ENCODE data around the gene TRIM33. TPM values are rescaled to one million over a fixed set of nuclear protein-coding genes. Genes with fewer than 3 reads are reported as not detected.

The TRIM33 gene
- total and polyA plus RNA-seq, 2 of the 13 experiments (the other 11 are each of a cell fraction or from before 2014, with no cell fraction given) = 35.5 to 42.2 TPM

DNA sequence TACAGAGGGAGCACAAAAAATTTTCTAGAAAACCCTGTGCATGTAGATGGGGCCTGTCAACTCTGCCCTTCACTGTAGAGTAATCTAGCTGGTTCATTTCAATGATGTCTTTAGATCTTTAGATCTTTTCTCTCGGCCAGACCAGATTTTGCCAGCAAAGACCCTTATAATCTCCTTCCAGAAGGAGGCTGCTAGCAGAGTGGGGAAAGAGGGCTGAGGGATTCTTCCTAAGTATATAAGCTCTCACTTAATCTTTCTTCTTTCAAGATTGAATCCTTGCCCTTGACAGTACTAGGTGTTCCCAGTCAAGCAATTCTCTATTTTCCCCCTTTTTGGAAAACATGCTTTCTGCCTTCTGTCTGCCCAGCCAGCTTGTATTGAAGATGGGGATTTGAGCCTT, 36.1 kb upstream of the TRIM33 start:
- Histone ChIP-seq H3K79me2 (ENCODE audit: insufficient read depth, low read length) (no peaks in the 10 kb centered on the region), H3K4me2 (ENCODE audit: low read depth, low read length) (no peak overlapping the region), H2AFZ (ENCODE audit: low read length) (no peak overlapping the region), H3K4me1 (ENCODE audit: insufficient read depth, low read length) (peaks cover 27% of the 10 kb centered on the region), H3K9me3 (ENCODE audit: low read length) (no peaks in the 10 kb centered on the region), H4K20me1 (ENCODE audit: insufficient read depth, low read length) (no peaks in the 10 kb centered on the region), H3K27ac (ENCODE audit: extremely low read length, insufficient read depth, low read length) (no peak overlapping the region), H3K27me3 (ENCODE audit: control insufficient read depth in 1 of 2, insufficient read depth in 2 of 2, low read length in 2 of 2) (no peaks in the 10 kb centered on the region), H3K4me3 (replicated peaks in 1 of 3; ENCODE audit: insufficient read depth in 1 of 3, low read depth in 2 of 3, low read length in 3 of 3) (no peak overlapping the region), H3K36me3 (replicated peaks in 1 of 2; ENCODE audit: control insufficient read depth in 1 of 2, insufficient read depth in 2 of 2, low read length in 2 of 2) (no peaks in the 10 kb centered on the region), H3K9ac (ENCODE audit: insufficient read depth, low read depth, low read length) (no peak overlapping the region)
- no peak for ATAC-seq
- FAIRE-seq = no peak
- WGBS (ENCODE audit: low lambda C conversion rate) = 25% methylated on average over 1 of the region's 1 CpG
- DNase-seq (ENCODE audit: low spot score) = no peak
- in situ Hi-C loops (cut with HindIII; ENCODE audit: extremely low pct_ligation_motif_present, low pct_unique_long_range_greater_than_20kb) (no loop called here), intact Hi-C loops (cut with micrococcal nuclease; ENCODE audit: unreplicated experiment) (no loop called here)
- ChIA-PET CTCF (ENCODE audit: low intra/inter-chr PET ratio, low total read pairs) (no interaction called here), POLR2A (no interaction called here)
- no TSS peak for BruUV-seq (replicated peaks)
- TF ChIP-seq ZNF263 (CRISPR knock-in tag; IDR thresholded peaks at IDR 0.05) (no peak), ZNF75D (CRISPR knock-in tag; IDR thresholded peaks at IDR 0.05; ENCODE audit: borderline replicate concordance) (no peak), EP300 (IDR thresholded peaks at IDR 0.05; ENCODE audit: low read depth in 2 of 2, low read length in 2 of 2) (no peak), EP300 (CRISPR knock-in tag; IDR thresholded peaks at IDR 0.05; ENCODE audit: borderline replicate concordance) (no peak), ZNF274 (CRISPR knock-in tag; IDR thresholded peaks at IDR 0.05) (no peak), ZNF839 (CRISPR knock-in tag; IDR thresholded peaks at IDR 0.05; ENCODE audit: borderline replicate concordance) (no peak), SMC3 (IDR thresholded peaks at IDR 0.05; ENCODE audit: low read length) (no peak), JUN (CRISPR knock-in tag; IDR thresholded peaks at IDR 0.05) (no peak), MED8 (CRISPR knock-in tag; IDR thresholded peaks at IDR 0.05; ENCODE audit: insufficient replicate concordance) (no peak), ZNF775 (CRISPR knock-in tag; IDR thresholded peaks at IDR 0.05; ENCODE audit: borderline replicate concordance) (no peak), ZNF496 (CRISPR knock-in tag; IDR thresholded peaks at IDR 0.05; ENCODE audit: insufficient replicate concordance) (no peak), ZNF124 (CRISPR knock-in tag; IDR thresholded peaks at IDR 0.05) (no peak), PTBP1 (IDR thresholded peaks at IDR 0.05; ENCODE audit: low read depth, low read length, poor library complexity, severe bottlenecking) (no peak), ZNF10 (CRISPR knock-in tag; IDR thresholded peaks at IDR 0.05; ENCODE audit: borderline replicate concordance, low read depth) (no peak)
- TF ChIP-seq, protein P1, sequence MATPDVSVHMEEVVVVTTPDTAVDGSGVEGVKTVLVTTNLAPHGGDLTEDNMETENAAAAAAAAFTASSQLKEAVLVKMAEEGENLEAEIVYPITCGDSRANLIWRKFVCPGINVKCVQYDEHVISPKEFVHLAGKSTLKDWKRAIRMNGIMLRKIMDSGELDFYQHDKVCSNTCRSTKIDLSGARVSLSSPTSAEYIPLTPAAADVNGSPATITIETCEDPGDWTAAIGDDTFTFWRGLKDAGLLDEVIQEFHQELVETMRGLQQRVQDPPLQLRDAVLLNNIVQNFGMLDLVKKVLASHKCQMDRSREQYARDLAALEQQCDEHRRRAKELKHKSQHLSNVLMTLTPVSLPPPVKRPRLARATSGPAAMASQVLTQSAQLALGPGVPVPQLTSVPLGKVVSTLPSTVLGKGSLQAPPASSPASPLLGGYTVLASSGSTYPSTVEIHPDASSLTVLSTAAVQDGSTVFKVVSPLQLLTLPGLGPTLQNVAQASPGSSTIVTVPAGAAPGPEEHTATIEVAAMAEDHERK (CRISPR knock-in tag; IDR thresholded peaks at IDR 0.05; ENCODE audit: low read depth) = no peak
- TF ChIP-seq, protein P2, sequence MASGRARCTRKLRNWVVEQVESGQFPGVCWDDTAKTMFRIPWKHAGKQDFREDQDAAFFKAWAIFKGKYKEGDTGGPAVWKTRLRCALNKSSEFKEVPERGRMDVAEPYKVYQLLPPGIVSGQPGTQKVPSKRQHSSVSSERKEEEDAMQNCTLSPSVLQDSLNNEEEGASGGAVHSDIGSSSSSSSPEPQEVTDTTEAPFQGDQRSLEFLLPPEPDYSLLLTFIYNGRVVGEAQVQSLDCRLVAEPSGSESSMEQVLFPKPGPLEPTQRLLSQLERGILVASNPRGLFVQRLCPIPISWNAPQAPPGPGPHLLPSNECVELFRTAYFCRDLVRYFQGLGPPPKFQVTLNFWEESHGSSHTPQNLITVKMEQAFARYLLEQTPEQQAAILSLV (CRISPR knock-in tag; IDR thresholded peaks at IDR 0.05; ENCODE audit: borderline replicate concordance) = no peak
- TF ChIP-seq, protein P3, sequence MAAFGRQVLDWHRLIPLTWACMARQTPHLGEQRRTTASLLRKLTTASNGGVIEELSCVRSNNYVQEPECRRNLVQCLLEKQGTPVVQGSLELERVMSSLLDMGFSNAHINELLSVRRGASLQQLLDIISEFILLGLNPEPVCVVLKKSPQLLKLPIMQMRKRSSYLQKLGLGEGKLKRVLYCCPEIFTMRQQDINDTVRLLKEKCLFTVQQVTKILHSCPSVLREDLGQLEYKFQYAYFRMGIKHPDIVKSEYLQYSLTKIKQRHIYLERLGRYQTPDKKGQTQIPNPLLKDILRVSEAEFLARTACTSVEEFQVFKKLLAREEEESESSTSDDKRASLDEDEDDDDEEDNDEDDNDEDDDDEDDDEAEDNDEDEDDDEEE (CRISPR knock-in tag; IDR thresholded peaks at IDR 0.05) = no peak
- TF ChIP-seq, protein P4, sequence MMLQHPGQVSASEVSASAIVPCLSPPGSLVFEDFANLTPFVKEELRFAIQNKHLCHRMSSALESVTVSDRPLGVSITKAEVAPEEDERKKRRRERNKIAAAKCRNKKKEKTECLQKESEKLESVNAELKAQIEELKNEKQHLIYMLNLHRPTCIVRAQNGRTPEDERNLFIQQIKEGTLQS (CRISPR knock-in tag; IDR thresholded peaks at IDR 0.05) = no peak
- TF ChIP-seq, protein P5, sequence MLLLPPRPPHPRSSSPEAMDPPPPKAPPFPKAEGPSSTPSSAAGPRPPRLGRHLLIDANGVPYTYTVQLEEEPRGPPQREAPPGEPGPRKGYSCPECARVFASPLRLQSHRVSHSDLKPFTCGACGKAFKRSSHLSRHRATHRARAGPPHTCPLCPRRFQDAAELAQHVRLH (CRISPR knock-in tag; IDR thresholded peaks at IDR 0.05; ENCODE audit: borderline replicate concordance, low read depth) = no peak
- TF ChIP-seq, protein P6, sequence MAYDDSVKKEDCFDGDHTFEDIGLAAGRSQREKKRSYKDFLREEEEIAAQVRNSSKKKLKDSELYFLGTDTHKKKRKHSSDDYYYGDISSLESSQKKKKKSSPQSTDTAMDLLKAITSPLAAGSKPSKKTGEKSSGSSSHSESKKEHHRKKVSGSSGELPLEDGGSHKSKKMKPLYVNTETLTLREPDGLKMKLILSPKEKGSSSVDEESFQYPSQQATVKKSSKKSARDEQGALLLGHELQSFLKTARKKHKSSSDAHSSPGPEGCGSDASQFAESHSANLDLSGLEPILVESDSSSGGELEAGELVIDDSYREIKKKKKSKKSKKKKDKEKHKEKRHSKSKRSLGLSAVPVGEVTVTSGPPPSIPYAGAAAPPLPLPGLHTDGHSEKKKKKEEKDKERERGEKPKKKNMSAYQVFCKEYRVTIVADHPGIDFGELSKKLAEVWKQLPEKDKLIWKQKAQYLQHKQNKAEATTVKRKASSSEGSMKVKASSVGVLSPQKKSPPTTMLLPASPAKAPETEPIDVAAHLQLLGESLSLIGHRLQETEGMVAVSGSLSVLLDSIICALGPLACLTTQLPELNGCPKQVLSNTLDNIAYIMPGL (CRISPR knock-in tag; IDR thresholded peaks at IDR 0.05; ENCODE audit: borderline replicate concordance in 1 of 2, low read depth in 1 of 2) = no peak
